B cell (primary cell): ENCODE results near the gene GNA12. TPM values are rescaled to one million over a fixed set of nuclear protein-coding genes. Genes with fewer than 3 reads are reported as not detected.
A peak's percentile ranks its signal among the peaks of the same experiment; 100 is the strongest.

ENCODE experiments used
- ATAC-seq: fragments of 200-7000 bp; cut with Tn5 transposase; one replicate; pipeline ENCODE4 v1.10.0; 2021; ENCODE audit warnings: low read depth, mild to moderate bottlenecking, moderate number of reproducible peaks, moderate library complexity
- CTCF ChIA-PET: fragments of 350-600 bp; sonication (Branson Sonifier 250); formaldehyde crosslinking; loops from one replicate; lab custom pipeline; 2021; ENCODE audit warnings: antibody characterized with exemption, inconsistent platforms; lab: Charles Lee
- POLR2A ChIA-PET: fragments of 350-600 bp; sonication (Branson Sonifier 250); formaldehyde crosslinking; loops from one replicate; lab custom pipeline; 2021; ENCODE audit warnings: antibody characterized with exemption; lab: Charles Lee
- DNase-seq: peaks from one replicate; pipeline ENCODE4 v3.0.0; 2013
- H2AFZ ChIP-seq: 2 replicates; pipeline ENCODE4 v1.6.1; 2012; ENCODE audit warnings: mild to moderate bottlenecking, low read depth, low read length; ENCODE audit not compliant: insufficient read depth, poor library complexity, severe bottlenecking
- H3K27ac ChIP-seq, 2 donors: 1 replicate in 1 of 2; 2 replicates in 1 of 2; pipeline ENCODE4 v1.5.1; 2012 to 2013; ENCODE audit warnings: low read length in 2 of 2, mild to moderate bottlenecking in 2 of 2, moderate library complexity in 1 of 2
- H3K27me3 ChIP-seq, 4 experiments: fragments of 200-600 bp in 1 of 4; sonication (generic) in 1 of 4; replicated peaks in 1 of 4; 1 replicate in 2 of 4; 2 replicates in 2 of 4; pipeline versions ENCODE4 v1.6.1 to v1.7.0; 2013 to 2016; ENCODE audit warnings: low read length in 3 of 4, mild to moderate bottlenecking in 2 of 4, mixed read lengths in 1 of 4, moderate library complexity in 1 of 4; ENCODE audit not compliant: insufficient read depth in 4 of 4, control insufficient read depth in 3 of 4; ENCODE audit errors: control extremely low read depth in 1 of 4
- H3K36me3 ChIP-seq, 2 experiments: replicated peaks in 1 of 2; 1 replicate in 1 of 2; 2 replicates in 1 of 2; pipeline versions ENCODE4 v1.6.1 to v1.7.1; 2013; ENCODE audit warnings: low read length in 1 of 2; ENCODE audit not compliant: insufficient read depth in 2 of 2, control insufficient read depth in 1 of 2; ENCODE audit errors: control extremely low read depth in 1 of 2, extremely low read depth in 1 of 2
- H3K4me1 ChIP-seq, 2 donors: fragments of 200-600 bp in 1 of 2; sonication (generic) in 1 of 2; 1 replicate in 1 of 2; 2 replicates in 1 of 2; pipeline versions ENCODE4 v1.5.1 to v1.6.1; 2013 to 2017; ENCODE audit warnings: low read length in 2 of 2; ENCODE audit not compliant: control insufficient read depth in 2 of 2, insufficient read depth in 2 of 2
- H3K4me2 ChIP-seq: replicated peaks from 2 replicates; pipeline ENCODE3; 2012; ENCODE audit warnings: mild to moderate bottlenecking, low read depth, low read length; ENCODE audit not compliant: poor library complexity, severe bottlenecking
- H3K4me3 ChIP-seq, 5 experiments: fragments of 200-600 bp in 1 of 5; sonication (generic) in 1 of 5; 1 replicate in 3 of 5; 2 replicates in 2 of 5; pipeline versions ENCODE4 v1.5.1 to v1.7.0; 2011 to 2016; ENCODE audit warnings: low read length in 4 of 5, mild to moderate bottlenecking in 4 of 5, low read depth in 2 of 5, control low read depth in 1 of 5, moderate library complexity in 1 of 5; ENCODE audit not compliant: insufficient read depth in 1 of 5; ENCODE audit errors: control extremely low read depth in 1 of 5, extremely low read depth in 1 of 5
- H3K79me2 ChIP-seq: fragments of 200-600 bp; sonication (generic); one replicate; pipeline ENCODE4 v1.6.0; 2016; ENCODE audit warnings: low read length; ENCODE audit not compliant: control insufficient read depth, insufficient read depth
- H3K9ac ChIP-seq: fragments of 200-600 bp; sonication (generic); 2 replicates; pipeline ENCODE4 v1.6.1; 2017; ENCODE audit warnings: mild to moderate bottlenecking, low read length, moderate library complexity
- H3K9me3 ChIP-seq, 3 donors: one replicate each; pipeline versions ENCODE4 v1.6.1 to v1.7.1; 2013; ENCODE audit warnings: low read length in 2 of 3; ENCODE audit not compliant: control insufficient read depth in 2 of 3, insufficient read depth in 1 of 3; ENCODE audit errors: control extremely low read depth in 1 of 3
- H4K20me1 ChIP-seq: 2 replicates; pipeline ENCODE4 v1.6.0; 2012; ENCODE audit warnings: mild to moderate bottlenecking, low read length; ENCODE audit not compliant: insufficient read depth, control insufficient read depth, poor library complexity, severe bottlenecking
- H3K27ac Mint-ChIP-seq: one replicate; pipeline ENCODE4 v1.8.0; 2021; ENCODE audit warnings: mixed read lengths
- H3K27me3 Mint-ChIP-seq: one replicate; pipeline ENCODE4 v1.8.0; 2021; ENCODE audit warnings: mixed read lengths
- H3K4me1 Mint-ChIP-seq: one replicate; pipeline ENCODE4 v1.8.0; 2021; ENCODE audit warnings: mixed read lengths
- H3K4me3 Mint-ChIP-seq: one replicate; pipeline ENCODE4 v1.8.0; 2021; ENCODE audit warnings: mixed read lengths
- H3K9me3 Mint-ChIP-seq: one replicate; pipeline ENCODE4 v1.8.0; 2022; ENCODE audit warnings: mixed read lengths; ENCODE audit not compliant: insufficient read depth
- CTCF ChIP-seq: fragments of 200-600 bp; IDR thresholded peaks from one replicate; pipeline ENCODE4 v1.8.0; 2022; ENCODE audit warnings: antibody characterized with exemption, mild to moderate bottlenecking
- EZH2 ChIP-seq: IDR thresholded peaks from 2 replicates; pipeline ENCODE4 v1.6.1; 2012; ENCODE audit warnings: borderline replicate concordance, low read depth, mild to moderate bottlenecking, moderate library complexity, low read length; ENCODE audit not compliant: insufficient read depth, poor library complexity, severe bottlenecking
- WGBS: methylation state at CpG from one replicate; pipeline ENCODE4 v1.1.5; 2013; ENCODE audit warnings: missing lambda C conversion rate; ENCODE audit not compliant: insufficient coverage; 5-methylcytosine and 5-hydroxymethylcytosine counted together
- intact Hi-C: fragments of 100-400 bp; cut with micrococcal nuclease; formaldehyde crosslinking; loops from one replicate; pipeline ENCODE4 v1.10.0; 2022
- polyA plus RNA-seq: library from polyadenylated mRNA; depleted of rRNA; stranded (reverse); fragments of >200 nt; gene quantifications from 2 replicates; pipeline ENCODE4 v1.2.3, GENCODE V29; 2012
- total RNA-seq, 2 donors: library from RNA; stranded (reverse); fragments of 120-200 nt in 1 of 2; gene quantifications; 1 replicate in 1 of 2; 2 replicates in 1 of 2; pipeline versions ENCODE4 v1.2.3 to v1.2.4, GENCODE V29; 2013 to 2022

Gene GNA12
- total and polyA plus RNA-seq, 2 donors (not counting 1 experiment from before 2014, with no cell fraction given), result 34.6 to 110 TPM

- peaks cover 7 to 10% of the 10 kb centered on the region in 2 donors for H3K4me1 ChIP-seq
- Mint-ChIP-seq H3K4me3 (peak overlapping the region; percentile 63), H3K4me1 (peaks cover 35% of the 10 kb centered on the region), H3K27ac (peak overlapping the region; percentile 89), H3K9me3 (no peaks in the 10 kb centered on the region), H3K27me3 (no peaks in the 10 kb centered on the region)
- DNase-seq, result no peak
- H3K9me3 ChIP-seq, result no peaks in the 10 kb centered on the region
- no peak overlapping the region for H2AFZ ChIP-seq
- WGBS, result 92% methylated on average over 12 of the region's 18 CpGs
- intact Hi-C loops, result no loop called here
- no peaks in the 10 kb centered on the region for H3K27me3 ChIP-seq
- no peak overlapping the region for H3K9ac ChIP-seq
- H4K20me1 ChIP-seq, result peaks cover 28% of the 10 kb centered on the region
- no peak for TF ChIP-seq CTCF
- TF ChIP-seq EZH2, result no peak
- no peak overlapping the region for H3K4me2 ChIP-seq
- H3K36me3 ChIP-seq, result peaks cover 0 to 30% of the 10 kb centered on the region in 2 experiments
- no peak for ATAC-seq
- no peak overlapping the region for H3K27ac ChIP-seq
- no peak overlapping the region for H3K4me3 ChIP-seq
- POLR2A ChIA-PET, result no interaction called here
- peaks cover 42% of the 10 kb centered on the region for H3K79me2 ChIP-seq
- CTCF ChIA-PET, result interaction anchor here (1.3 to 3.6 kb wide), 2 partner anchors 23 to 49 kb away, joined by 4 to 18 read pairs; no protein-coding TSS in a partner anchor
Observed at GRCh38 chr7:2758673-2759616, 85.2 kb downstream of the GNA12 start.
